GM23338 (cell line): ENCODE measurements around the gene GLRA1.

Experiments used
- CREB1 ChIP-seq: fragments of 250-450 bp; sonication (Bioruptor Pico); IDR thresholded peaks from 2 replicates; pipeline ENCODE4 v1.5.0; 2020; ENCODE audit warnings: low read depth, mild to moderate bottlenecking, moderate library complexity
- EZH2 ChIP-seq: fragments of 200-600 bp; sonication (generic); IDR thresholded peaks from one replicate; pipeline ENCODE4 v1.8.0; 2017; ENCODE audit warnings: antibody characterized with exemption, mild to moderate bottlenecking, low read depth; ENCODE audit not compliant: unreplicated experiment
- EZH2phosphoT487 ChIP-seq: fragments of 200-600 bp; sonication (generic); IDR thresholded peaks from one replicate; pipeline ENCODE4 v1.8.1; 2018; ENCODE audit warnings: antibody characterized with exemption; ENCODE audit not compliant: unreplicated experiment
- JUNB ChIP-seq: IDR thresholded peaks from one replicate; pipeline ENCODE4 v1.6.1; 2016; ENCODE audit warnings: antibody characterized with exemption; ENCODE audit not compliant: unreplicated experiment
- NANOG ChIP-seq: IDR thresholded peaks from 2 replicates; pipeline ENCODE4 v1.6.1; 2016; ENCODE audit warnings: antibody characterized with exemption, borderline replicate concordance
- POLR2AphosphoS5 ChIP-seq: IDR thresholded peaks from 2 replicates; pipeline ENCODE4 v1.6.1; 2016; ENCODE audit warnings: antibody characterized with exemption, low read depth
- STAT1 ChIP-seq: IDR thresholded peaks from one replicate; pipeline ENCODE4 v1.6.1; 2016; ENCODE audit warnings: antibody characterized with exemption; ENCODE audit not compliant: unreplicated experiment
- TF ChIP-seq, protein P1 (sequence below), 2 experiments: fragments of 200-600 bp in 1 of 2; sonication (generic) in 1 of 2; conservative IDR thresholded peaks; 2 replicates each; pipeline versions ENCODE4 v1.5.1 to v1.6.1; 2016 to 2017; ENCODE audit warnings: antibody characterized with exemption in 2 of 2, low read depth in 2 of 2, mild to moderate bottlenecking in 2 of 2, moderate library complexity in 1 of 2
- TF ChIP-seq, protein P2 (sequence below): IDR thresholded peaks from 2 replicates; pipeline ENCODE4 v1.6.1; 2016; ENCODE audit warnings: antibody characterized with exemption
- TF ChIP-seq, protein P3 (sequence below): IDR thresholded peaks from one replicate; pipeline ENCODE4 v1.6.1; 2018; ENCODE audit warnings: antibody characterized with exemption; ENCODE audit not compliant: unreplicated experiment

DNA sequence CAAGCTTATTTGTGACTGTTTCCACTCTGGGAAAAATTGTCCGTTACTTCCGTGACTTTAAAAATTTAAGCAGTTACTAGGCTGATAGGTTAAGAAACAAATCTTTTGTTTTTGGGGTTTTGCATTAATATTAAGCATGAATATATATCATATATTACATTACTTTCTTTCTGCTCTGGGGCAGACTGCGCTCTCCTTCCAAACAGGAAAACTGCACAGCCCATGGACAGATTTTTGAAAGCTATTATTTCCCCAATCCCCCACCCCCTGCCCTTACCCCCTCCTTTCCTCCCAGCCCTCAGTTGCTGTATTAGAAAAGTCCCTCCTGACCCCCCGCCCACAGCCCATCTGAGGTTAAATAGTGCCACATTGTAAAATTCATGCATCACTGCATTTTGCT lies 102.5 kb downstream of the GLRA1 start:
- TF ChIP-seq, protein P1, sequence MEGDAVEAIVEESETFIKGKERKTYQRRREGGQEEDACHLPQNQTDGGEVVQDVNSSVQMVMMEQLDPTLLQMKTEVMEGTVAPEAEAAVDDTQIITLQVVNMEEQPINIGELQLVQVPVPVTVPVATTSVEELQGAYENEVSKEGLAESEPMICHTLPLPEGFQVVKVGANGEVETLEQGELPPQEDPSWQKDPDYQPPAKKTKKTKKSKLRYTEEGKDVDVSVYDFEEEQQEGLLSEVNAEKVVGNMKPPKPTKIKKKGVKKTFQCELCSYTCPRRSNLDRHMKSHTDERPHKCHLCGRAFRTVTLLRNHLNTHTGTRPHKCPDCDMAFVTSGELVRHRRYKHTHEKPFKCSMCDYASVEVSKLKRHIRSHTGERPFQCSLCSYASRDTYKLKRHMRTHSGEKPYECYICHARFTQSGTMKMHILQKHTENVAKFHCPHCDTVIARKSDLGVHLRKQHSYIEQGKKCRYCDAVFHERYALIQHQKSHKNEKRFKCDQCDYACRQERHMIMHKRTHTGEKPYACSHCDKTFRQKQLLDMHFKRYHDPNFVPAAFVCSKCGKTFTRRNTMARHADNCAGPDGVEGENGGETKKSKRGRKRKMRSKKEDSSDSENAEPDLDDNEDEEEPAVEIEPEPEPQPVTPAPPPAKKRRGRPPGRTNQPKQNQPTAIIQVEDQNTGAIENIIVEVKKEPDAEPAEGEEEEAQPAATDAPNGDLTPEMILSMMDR (conservative IDR thresholded peaks at IDR 0.05; ENCODE audit: low read depth in 2 of 2) = no peak
- TF ChIP-seq, protein P2, sequence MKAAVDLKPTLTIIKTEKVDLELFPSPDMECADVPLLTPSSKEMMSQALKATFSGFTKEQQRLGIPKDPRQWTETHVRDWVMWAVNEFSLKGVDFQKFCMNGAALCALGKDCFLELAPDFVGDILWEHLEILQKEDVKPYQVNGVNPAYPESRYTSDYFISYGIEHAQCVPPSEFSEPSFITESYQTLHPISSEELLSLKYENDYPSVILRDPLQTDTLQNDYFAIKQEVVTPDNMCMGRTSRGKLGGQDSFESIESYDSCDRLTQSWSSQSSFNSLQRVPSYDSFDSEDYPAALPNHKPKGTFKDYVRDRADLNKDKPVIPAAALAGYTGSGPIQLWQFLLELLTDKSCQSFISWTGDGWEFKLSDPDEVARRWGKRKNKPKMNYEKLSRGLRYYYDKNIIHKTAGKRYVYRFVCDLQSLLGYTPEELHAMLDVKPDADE = no peak
- TF ChIP-seq POLR2AphosphoS5 (no peak), EZH2phosphoT487 (no peak), EZH2 (no peak), JUNB (no peak), NANOG (no peak), CREB1 (CRISPR knock-in tag) (no peak), STAT1 (no peak)
- TF ChIP-seq, protein P3, sequence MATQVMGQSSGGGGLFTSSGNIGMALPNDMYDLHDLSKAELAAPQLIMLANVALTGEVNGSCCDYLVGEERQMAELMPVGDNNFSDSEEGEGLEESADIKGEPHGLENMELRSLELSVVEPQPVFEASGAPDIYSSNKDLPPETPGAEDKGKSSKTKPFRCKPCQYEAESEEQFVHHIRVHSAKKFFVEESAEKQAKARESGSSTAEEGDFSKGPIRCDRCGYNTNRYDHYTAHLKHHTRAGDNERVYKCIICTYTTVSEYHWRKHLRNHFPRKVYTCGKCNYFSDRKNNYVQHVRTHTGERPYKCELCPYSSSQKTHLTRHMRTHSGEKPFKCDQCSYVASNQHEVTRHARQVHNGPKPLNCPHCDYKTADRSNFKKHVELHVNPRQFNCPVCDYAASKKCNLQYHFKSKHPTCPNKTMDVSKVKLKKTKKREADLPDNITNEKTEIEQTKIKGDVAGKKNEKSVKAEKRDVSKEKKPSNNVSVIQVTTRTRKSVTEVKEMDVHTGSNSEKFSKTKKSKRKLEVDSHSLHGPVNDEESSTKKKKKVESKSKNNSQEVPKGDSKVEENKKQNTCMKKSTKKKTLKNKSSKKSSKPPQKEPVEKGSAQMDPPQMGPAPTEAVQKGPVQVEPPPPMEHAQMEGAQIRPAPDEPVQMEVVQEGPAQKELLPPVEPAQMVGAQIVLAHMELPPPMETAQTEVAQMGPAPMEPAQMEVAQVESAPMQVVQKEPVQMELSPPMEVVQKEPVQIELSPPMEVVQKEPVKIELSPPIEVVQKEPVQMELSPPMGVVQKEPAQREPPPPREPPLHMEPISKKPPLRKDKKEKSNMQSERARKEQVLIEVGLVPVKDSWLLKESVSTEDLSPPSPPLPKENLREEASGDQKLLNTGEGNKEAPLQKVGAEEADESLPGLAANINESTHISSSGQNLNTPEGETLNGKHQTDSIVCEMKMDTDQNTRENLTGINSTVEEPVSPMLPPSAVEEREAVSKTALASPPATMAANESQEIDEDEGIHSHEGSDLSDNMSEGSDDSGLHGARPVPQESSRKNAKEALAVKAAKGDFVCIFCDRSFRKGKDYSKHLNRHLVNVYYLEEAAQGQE = no peak
